C4-2B (cell line): ENCODE data around the gene UNK.

Source experiments
- CTCF ChIP-seq: fragments of 450-650 bp; conservative IDR thresholded peaks from 2 replicates; pipeline ENCODE4 v1.5.1; 2017; ENCODE audit warnings: mild to moderate bottlenecking
- ZFX ChIP-seq: fragments of 450-650 bp; IDR thresholded peaks from 2 replicates; pipeline ENCODE4 v1.6.1; 2017

- no peak for TF ChIP-seq ZFX
- no peak for TF ChIP-seq CTCF
Observed at GRCh38 chr17:75844530-75845057, 60.0 kb downstream of the UNK start.
